CD8-positive, alpha-beta memory T cell (primary cell): Measurements from ENCODE around the gene GPHN. TPM values are rescaled to one million over a fixed set of nuclear protein-coding genes. Genes with fewer than 3 reads are reported as not detected.
"Not testable (repeated sequence)": the region's sequence is repeated elsewhere in the genome, so short reads cannot be mapped to it uniquely, and the experiment has no call there.

Source experiments
- CTCF ChIA-PET: fragments of 350-600 bp; sonication (Branson Sonifier 250); formaldehyde crosslinking; loops from one replicate; lab custom pipeline; 2021; ENCODE audit warnings: antibody characterized with exemption; lab: Charles Lee
- POLR2A ChIA-PET: fragments of 350-600 bp; sonication (Branson Sonifier 250); formaldehyde crosslinking; loops from one replicate; lab custom pipeline; 2021; ENCODE audit warnings: antibody characterized with exemption; lab: Charles Lee
- DNase-seq, 5 donors: peaks; one replicate each; pipeline versions ENCODE4 v3.0.0 to v3.0.0-alpha.2; 2020 to 2022; ENCODE audit warnings: mixed read lengths in 1 of 5
- H3K27ac ChIP-seq: one replicate; pipeline ENCODE4 v1.7.0; 2013; ENCODE audit warnings: low read depth, mild to moderate bottlenecking, low read length, moderate library complexity
- H3K27me3 ChIP-seq: 2 replicates; pipeline ENCODE4 v1.7.0; 2013; ENCODE audit warnings: low read length, mild to moderate bottlenecking; ENCODE audit not compliant: insufficient read depth, poor library complexity, severe bottlenecking
- H3K36me3 ChIP-seq: 2 replicates; pipeline ENCODE4 v1.7.0; 2013; ENCODE audit warnings: mild to moderate bottlenecking, low read length, moderate library complexity; ENCODE audit not compliant: insufficient read depth
- H3K4me1 ChIP-seq: 2 replicates; pipeline ENCODE4 v1.7.0; 2013; ENCODE audit warnings: mild to moderate bottlenecking, low read length, moderate library complexity; ENCODE audit not compliant: insufficient read depth
- H3K4me3 ChIP-seq: 2 replicates; pipeline ENCODE4 v1.7.0; 2013; ENCODE audit warnings: mild to moderate bottlenecking, low read length
- H3K9me3 ChIP-seq: 2 replicates; pipeline ENCODE4 v1.7.0; 2013; ENCODE audit warnings: mild to moderate bottlenecking, low read length
- H3K27ac Mint-ChIP-seq, 8 donors: one replicate each; pipeline ENCODE4 v1.8.0; 2020 to 2021; ENCODE audit warnings: mixed read lengths in 8 of 8, mild to moderate bottlenecking in 6 of 8, inconsistent platforms in 3 of 8, moderate library complexity in 3 of 8
- H3K27me3 Mint-ChIP-seq, 2 donors: one replicate each; pipeline ENCODE4 v1.8.0; 2020 to 2021; ENCODE audit warnings: mixed read lengths in 2 of 2, mild to moderate bottlenecking in 1 of 2, moderate library complexity in 1 of 2
- H3K36me3 Mint-ChIP-seq, 3 donors: one replicate each; pipeline ENCODE4 v1.8.0; 2020 to 2021; ENCODE audit warnings: mixed read lengths in 3 of 3, inconsistent platforms in 1 of 3, mild to moderate bottlenecking in 1 of 3
- H3K4me1 Mint-ChIP-seq, 3 donors: one replicate each; pipeline ENCODE4 v1.8.0; 2020 to 2021; ENCODE audit warnings: mixed read lengths in 3 of 3, inconsistent platforms in 1 of 3, mild to moderate bottlenecking in 1 of 3
- H3K4me3 Mint-ChIP-seq, 7 donors: one replicate each; pipeline ENCODE4 v1.8.0; 2020 to 2021; ENCODE audit warnings: mixed read lengths in 7 of 7, mild to moderate bottlenecking in 6 of 7, moderate library complexity in 4 of 7, inconsistent platforms in 2 of 7
- H3K9me3 Mint-ChIP-seq, 5 donors: one replicate each; pipeline ENCODE4 v1.8.0; 2020 to 2022; ENCODE audit warnings: mixed read lengths in 5 of 5, mild to moderate bottlenecking in 3 of 5, moderate library complexity in 2 of 5, inconsistent platforms in 1 of 5
- polyA plus RNA-seq: library from polyadenylated mRNA; unstranded; fragments of 300-500 nt; fragmentation: Illumina TruSeq; gene quantifications from one replicate; pipeline ENCODE4 v1.2.3, GENCODE V29; 2021
- total RNA-seq, 2 experiments: library from RNA; stranded (reverse); gene quantifications; one replicate each; pipeline ENCODE4 v1.2.3, GENCODE V29; 2021

GPHN gene
- total and polyA plus RNA-seq, 3 experiments from 2014 or later = 6.3 to 14.8 (median 12.1) TPM

DNA sequence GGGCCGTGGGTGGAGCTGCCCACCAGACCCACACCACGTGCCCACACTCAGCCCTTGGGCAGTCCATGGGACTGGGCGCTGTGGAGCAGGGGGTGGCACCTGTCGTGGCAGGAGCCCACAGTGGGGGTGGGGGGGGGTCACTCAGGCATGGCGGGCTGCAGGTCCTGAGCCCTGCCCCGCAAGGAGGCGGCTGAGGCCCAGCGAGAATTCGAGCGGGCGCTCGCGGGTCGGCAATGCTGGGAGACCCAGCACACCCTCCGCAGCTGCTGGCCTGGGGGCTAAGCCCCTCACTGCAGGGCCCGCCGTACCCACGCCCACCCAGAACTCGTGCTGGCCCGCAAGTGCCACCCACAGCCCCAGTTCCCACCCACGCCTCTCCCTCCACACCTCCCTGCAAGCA lies 548.7 kb downstream of the GPHN start:
- Mint-ChIP-seq H3K36me3 (peaks cover 0 to 34% (median 3%) of the 10 kb centered on the region in 3 donors), H3K27me3 (no peaks in the 10 kb centered on the region), H3K27ac (no peak overlapping the region), H3K4me1 (no peaks in the 10 kb centered on the region), H3K4me3 (no peak overlapping the region), H3K9me3 (peaks cover 10 to 23% (median 12%) of the 10 kb centered on the region in 5 donors)
- Histone ChIP-seq H3K4me1 (no peaks in the 10 kb centered on the region), H3K36me3 (no peaks in the 10 kb centered on the region), H3K4me3 (no peak overlapping the region), H3K9me3 (no peaks in the 10 kb centered on the region), H3K27ac (no peak overlapping the region), H3K27me3 (no peaks in the 10 kb centered on the region)
- no peak for DNase-seq
- ChIA-PET CTCF (no interaction called here), POLR2A (no interaction called here)

DNA sequence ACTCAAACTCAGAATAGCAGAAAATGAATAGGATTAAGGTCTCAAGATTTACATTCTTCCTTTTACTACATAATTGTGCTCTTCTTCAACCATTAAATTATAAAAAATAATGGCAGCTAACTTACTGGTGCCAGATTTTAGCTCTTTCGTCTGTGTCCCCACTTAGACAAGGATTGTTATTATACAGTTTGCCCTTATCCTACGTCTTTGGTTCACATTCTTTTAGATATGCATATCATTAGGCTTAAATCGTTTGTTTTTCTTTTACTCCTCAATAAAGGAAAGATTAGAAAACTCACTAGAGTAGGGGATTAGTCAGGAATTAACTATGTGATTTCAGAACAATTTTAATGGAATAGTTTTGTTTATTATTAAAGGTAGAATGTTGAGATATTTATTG lies 551.6 kb downstream of the GPHN start:
- H3K36me3 Mint-ChIP-seq = peaks cover 0 to 38% (median 7%) of the 10 kb centered on the region in 3 donors
- Histone ChIP-seq H3K4me1 (no peaks in the 10 kb centered on the region), H3K36me3 (no peaks in the 10 kb centered on the region), H3K27me3 (no peaks in the 10 kb centered on the region), H3K27ac (no peak overlapping the region), H3K4me3 (no peak overlapping the region), H3K9me3 (no peaks in the 10 kb centered on the region)
- H3K9me3 Mint-ChIP-seq = peaks cover 0 to 17% (median 4%) of the 10 kb centered on the region in 5 donors
- H3K27me3 Mint-ChIP-seq = no peaks in the 10 kb centered on the region
- no peak overlapping the region for H3K27ac Mint-ChIP-seq
- ChIA-PET POLR2A (no interaction called here), CTCF (no interaction called here)
- no peak for DNase-seq
- H3K4me1 Mint-ChIP-seq = no peaks in the 10 kb centered on the region
- H3K4me3 Mint-ChIP-seq = no peak overlapping the region

DNA sequence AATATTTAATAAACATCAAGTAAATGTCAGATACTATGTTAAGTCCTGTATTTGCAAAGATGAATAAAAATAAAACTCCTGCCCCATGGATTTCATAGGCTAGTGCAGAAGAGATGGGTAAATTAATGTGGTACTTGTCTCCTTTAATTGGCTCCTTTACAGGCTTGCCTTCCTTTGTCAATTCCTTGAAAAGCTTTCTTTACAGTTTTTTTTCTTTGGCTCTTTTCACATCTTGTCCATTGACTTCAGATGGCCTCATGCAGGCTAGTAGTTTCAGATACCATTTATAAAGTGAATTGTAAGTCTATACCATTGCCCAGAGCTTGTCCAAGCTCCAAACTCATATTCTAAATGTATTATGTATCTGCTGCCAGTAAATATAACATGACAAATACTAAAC lies 552.6 kb downstream of the GPHN start:
- H3K27me3 Mint-ChIP-seq = no peaks in the 10 kb centered on the region
- H3K4me1 Mint-ChIP-seq = no peaks in the 10 kb centered on the region
- peaks cover 0 to 42% (median 7%) of the 10 kb centered on the region in 3 donors for H3K36me3 Mint-ChIP-seq
- Histone ChIP-seq H3K36me3 (no peaks in the 10 kb centered on the region), H3K9me3 (no peaks in the 10 kb centered on the region), H3K4me1 (no peaks in the 10 kb centered on the region), H3K4me3 (no peak overlapping the region), H3K27ac (no peak overlapping the region), H3K27me3 (no peaks in the 10 kb centered on the region)
- CTCF ChIA-PET = no interaction called here
- peaks cover 0 to 25% (median 4%) of the 10 kb centered on the region in 5 donors for H3K9me3 Mint-ChIP-seq
- POLR2A ChIA-PET = no interaction called here
- DNase-seq = no peak
- H3K4me3 Mint-ChIP-seq = no peak overlapping the region
- no peak overlapping the region for H3K27ac Mint-ChIP-seq

DNA sequence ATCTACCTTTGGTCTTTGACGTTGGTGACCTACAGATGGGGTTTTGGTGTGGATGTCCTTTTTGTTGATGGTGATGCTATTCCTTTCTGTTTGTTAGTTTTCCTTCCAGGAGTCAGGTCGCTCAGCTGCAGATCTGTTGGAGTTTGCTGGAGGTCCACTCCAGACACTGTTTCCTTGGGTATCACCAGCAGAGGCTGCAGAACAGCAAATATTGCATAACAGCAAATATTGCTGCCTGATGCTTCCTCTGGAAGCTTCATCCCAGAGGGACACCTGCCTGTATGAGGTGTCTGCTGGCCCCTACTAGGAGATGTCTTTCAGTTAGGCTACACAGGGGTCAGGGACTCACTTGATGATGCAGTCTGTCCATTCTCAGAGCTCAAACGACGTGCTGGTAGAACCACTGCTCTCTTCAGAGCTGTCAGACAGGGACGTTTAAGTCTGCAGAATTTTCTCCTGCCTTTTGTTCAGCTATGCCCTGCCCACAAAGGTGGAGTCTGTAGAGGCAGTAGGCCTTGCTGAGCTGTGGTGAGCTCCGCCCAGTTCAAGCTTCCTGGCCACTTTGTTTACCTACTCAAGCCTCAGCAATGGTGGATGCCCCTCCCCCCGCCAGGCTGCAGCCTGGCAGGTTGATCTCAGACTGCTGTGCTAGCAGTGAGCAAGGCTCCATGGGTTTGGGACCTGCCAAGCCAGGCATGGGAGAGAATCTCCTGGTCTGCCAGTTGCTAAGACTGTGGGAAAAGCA lies 559.3 kb downstream of the GPHN start:
- H3K4me3 ChIP-seq, H3K9me3 ChIP-seq, POLR2A ChIA-PET, H3K27me3 ChIP-seq, CTCF ChIA-PET, H3K27ac ChIP-seq, DNase-seq, H3K4me1 ChIP-seq, H3K27me3 Mint-ChIP-seq, H3K36me3 ChIP-seq: not testable (repeated sequence)
- Mint-ChIP-seq H3K4me1 (peaks cover 13 to 15% (median 15%) of the 10 kb centered on the region in 3 donors), H3K27ac (peak overlapping the region in 1 of 8 donors; percentile 33), H3K36me3 (peaks cover 0 to 53% (median 6%) of the 10 kb centered on the region in 3 donors), H3K9me3 (peaks cover 0 to 37% (median 6%) of the 10 kb centered on the region in 5 donors), H3K4me3 (peak overlapping the region in 2 of 7 donors; percentile 22 to 32)

DNA sequence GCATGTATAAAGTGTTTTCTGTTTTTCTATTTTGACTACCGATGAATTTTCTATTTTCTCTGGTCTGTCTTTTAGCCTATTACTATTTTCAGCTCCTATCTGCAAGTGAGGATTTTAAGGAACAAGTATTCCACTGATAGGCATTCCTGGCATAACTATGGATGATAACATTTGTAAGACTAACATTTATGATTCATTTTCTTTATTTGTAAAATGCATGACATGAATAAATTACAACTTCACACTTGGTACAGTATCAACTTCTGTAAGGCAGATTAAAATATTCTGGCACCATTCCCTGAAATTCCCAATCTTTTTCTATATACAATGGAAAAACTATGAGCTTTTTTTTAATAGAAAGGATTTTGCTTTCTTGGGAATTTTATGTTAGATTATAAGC lies 560.3 kb downstream of the GPHN start:
- peaks cover 0 to 32% (median 6%) of the 10 kb centered on the region in 5 donors for H3K9me3 Mint-ChIP-seq
- H3K4me1 ChIP-seq = no peaks in the 10 kb centered on the region
- POLR2A ChIA-PET = no interaction called here
- peaks cover 13 to 15% (median 15%) of the 10 kb centered on the region in 3 donors for H3K4me1 Mint-ChIP-seq
- no peaks in the 10 kb centered on the region for H3K27me3 Mint-ChIP-seq
- no peak for DNase-seq
- no peak overlapping the region for H3K27ac Mint-ChIP-seq
- H3K36me3 Mint-ChIP-seq = peaks cover 0 to 44% (median 4%) of the 10 kb centered on the region in 3 donors
- H3K36me3 ChIP-seq = no peaks in the 10 kb centered on the region
- no peak overlapping the region for H3K4me3 ChIP-seq
- no peak overlapping the region for H3K27ac ChIP-seq
- no peaks in the 10 kb centered on the region for H3K9me3 ChIP-seq
- H3K4me3 Mint-ChIP-seq = no peak overlapping the region
- H3K27me3 ChIP-seq = no peaks in the 10 kb centered on the region
- CTCF ChIA-PET = no interaction called here

DNA sequence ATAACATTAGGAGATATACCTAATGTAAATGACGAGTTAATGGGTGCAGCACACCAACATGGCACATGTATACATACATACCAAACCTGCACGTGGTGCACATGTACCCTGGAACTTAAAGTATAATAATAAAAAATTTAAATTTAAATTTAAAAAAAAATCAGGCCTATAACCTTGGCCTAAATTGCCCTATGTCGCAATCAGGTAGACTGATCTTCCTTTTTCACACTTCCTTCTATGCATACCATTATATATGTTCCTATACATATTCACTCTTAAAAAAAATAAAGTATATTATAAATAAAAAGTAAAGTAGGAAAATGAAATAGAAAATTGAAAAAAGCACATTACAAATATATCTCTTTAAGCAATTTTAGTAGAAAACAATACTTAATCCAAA lies 563.6 kb downstream of the GPHN start:
- peaks cover 0 to 4% (median 1%) of the 10 kb centered on the region in 5 donors for H3K9me3 Mint-ChIP-seq
- no peak overlapping the region for H3K4me3 ChIP-seq
- no peaks in the 10 kb centered on the region for H3K27me3 ChIP-seq
- DNase-seq = no peak
- no peaks in the 10 kb centered on the region for H3K4me1 ChIP-seq
- ChIA-PET POLR2A (no interaction called here), CTCF (no interaction called here)
- H3K27ac Mint-ChIP-seq = no peak overlapping the region
- H3K27me3 Mint-ChIP-seq = no peaks in the 10 kb centered on the region
- no peaks in the 10 kb centered on the region for H3K36me3 ChIP-seq
- no peak overlapping the region for H3K4me3 Mint-ChIP-seq
- peaks cover 13 to 15% (median 13%) of the 10 kb centered on the region in 3 donors for H3K4me1 Mint-ChIP-seq
- H3K27ac ChIP-seq = no peak overlapping the region
- H3K9me3 ChIP-seq = no peaks in the 10 kb centered on the region
- peaks cover 0 to 20% (median 2%) of the 10 kb centered on the region in 3 donors for H3K36me3 Mint-ChIP-seq

DNA sequence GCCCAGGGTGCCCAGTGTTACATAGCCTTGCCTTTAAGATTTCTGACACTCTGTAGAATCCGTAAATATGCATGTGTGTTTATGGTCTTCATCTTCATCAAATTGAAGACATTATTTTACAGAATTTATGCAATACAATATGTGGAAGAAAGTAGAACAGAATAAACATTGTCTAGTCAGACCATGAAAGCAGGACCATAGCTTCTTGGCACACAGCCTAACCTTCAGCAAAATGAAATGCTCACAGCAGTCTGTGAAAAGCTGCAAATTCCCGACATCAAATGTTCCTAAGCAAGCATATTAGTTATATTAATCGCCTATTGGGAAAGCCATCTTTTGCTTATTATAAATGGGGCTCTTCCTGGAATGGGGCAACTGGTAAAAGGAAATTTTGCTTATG lies 570.0 kb downstream of the GPHN start:
- H3K27me3 Mint-ChIP-seq = no peaks in the 10 kb centered on the region
- no peaks in the 10 kb centered on the region for H3K27me3 ChIP-seq
- H3K36me3 Mint-ChIP-seq = peaks cover 0 to 25% (median 0%) of the 10 kb centered on the region in 3 donors
- no peak overlapping the region for H3K4me3 Mint-ChIP-seq
- H3K27ac ChIP-seq = no peak overlapping the region
- no peaks in the 10 kb centered on the region for H3K4me1 ChIP-seq
- no peaks in the 10 kb centered on the region for H3K4me1 Mint-ChIP-seq
- no peaks in the 10 kb centered on the region for H3K36me3 ChIP-seq
- CTCF ChIA-PET = no interaction called here
- H3K4me3 ChIP-seq = no peak overlapping the region
- POLR2A ChIA-PET = no interaction called here
- no peaks in the 10 kb centered on the region for H3K9me3 ChIP-seq
- no peak for DNase-seq
- H3K27ac Mint-ChIP-seq = no peak overlapping the region
- H3K9me3 Mint-ChIP-seq = peaks cover 0 to 14% (median 6%) of the 10 kb centered on the region in 5 donors

DNA sequence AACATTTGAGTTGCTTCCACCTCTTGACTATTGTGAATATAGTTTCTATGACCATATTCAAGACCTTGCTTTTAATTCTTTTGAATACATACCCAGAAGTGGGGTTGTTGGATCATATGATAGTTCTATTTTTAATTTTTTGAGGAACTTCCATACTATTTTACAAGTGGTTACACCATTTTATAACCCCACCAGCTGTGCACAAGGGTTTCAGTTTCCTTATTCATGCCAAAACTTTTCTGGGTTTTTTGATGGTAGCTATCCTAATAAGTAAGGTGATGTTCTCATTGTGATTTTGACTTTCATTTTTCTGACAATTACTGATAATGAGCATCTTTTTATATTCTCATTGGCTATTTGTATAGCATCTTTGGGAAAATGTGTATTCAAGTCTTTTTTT lies 571.9 kb downstream of the GPHN start:
- no peak overlapping the region for H3K4me3 Mint-ChIP-seq
- no peak overlapping the region for H3K27ac Mint-ChIP-seq
- Histone ChIP-seq H3K4me1 (no peaks in the 10 kb centered on the region), H3K27me3 (no peaks in the 10 kb centered on the region), H3K9me3 (no peaks in the 10 kb centered on the region), H3K4me3 (no peak overlapping the region), H3K27ac (no peak overlapping the region), H3K36me3 (no peaks in the 10 kb centered on the region)
- H3K9me3 Mint-ChIP-seq = peaks cover 0 to 16% (median 8%) of the 10 kb centered on the region in 5 donors
- H3K36me3 Mint-ChIP-seq = peaks cover 0 to 37% (median 2%) of the 10 kb centered on the region in 3 donors
- ChIA-PET CTCF (no interaction called here), POLR2A (no interaction called here)
- no peak for DNase-seq
- H3K4me1 Mint-ChIP-seq = no peaks in the 10 kb centered on the region
- no peaks in the 10 kb centered on the region for H3K27me3 Mint-ChIP-seq
